Large intestine (tissue), 3 donors: ENCODE data around the gene MAD1L1. TPM values are rescaled to one million over a fixed set of nuclear protein-coding genes. Genes with fewer than 3 reads are reported as not detected.

ENCODE experiments used
- DNase-seq, 2 donors: peaks; one replicate each; pipeline versions ENCODE4 v3.0.0 to v3.0.0-alpha.2; 2013
- H3K27ac ChIP-seq: one replicate; pipeline ENCODE4 v1.5.1; 2013; ENCODE audit warnings: low read length
- H3K27me3 ChIP-seq: 2 replicates; pipeline ENCODE4 v1.6.1; 2013; ENCODE audit warnings: low read length; ENCODE audit not compliant: control insufficient read depth, insufficient read depth
- H3K36me3 ChIP-seq: 2 replicates; pipeline ENCODE4 v1.6.1; 2013; ENCODE audit warnings: low read length; ENCODE audit not compliant: control insufficient read depth, insufficient read depth
- H3K4me1 ChIP-seq: one replicate; pipeline ENCODE4 v1.6.1; 2013; ENCODE audit warnings: low read length; ENCODE audit not compliant: control insufficient read depth, insufficient read depth
- H3K4me3 ChIP-seq: one replicate; pipeline ENCODE4 v1.5.1; 2013; ENCODE audit warnings: low read length
- H3K9me3 ChIP-seq: one replicate; pipeline ENCODE4 v1.6.1; 2013; ENCODE audit warnings: mild to moderate bottlenecking, low read depth, low read length, moderate library complexity; ENCODE audit not compliant: control insufficient read depth
- WGBS: methylation state at CpG from one replicate; pipeline ENCODE4 v1.1.5; 2013; ENCODE audit warnings: low lambda C conversion rate; ENCODE audit not compliant: insufficient coverage; 5-methylcytosine and 5-hydroxymethylcytosine counted together
- polyA plus RNA-seq: library from polyadenylated mRNA; unstranded; fragments of 120-200 nt; gene quantifications from one replicate; pipeline ENCODE4 v1.2.1, GENCODE V29; 2013

The MAD1L1 gene
- polyA plus RNA-seq, 1 donor = 15.1 TPM

GRCh38 chr7:2195400-2196246 lies 37.1 kb downstream of the MAD1L1 start:
- no peak overlapping the region for H3K4me3 ChIP-seq
- H3K9me3 ChIP-seq = peaks cover 3% of the 10 kb centered on the region
- H3K27ac ChIP-seq = no peak overlapping the region
- H3K36me3 ChIP-seq = peaks cover 41% of the 10 kb centered on the region
- no peaks in the 10 kb centered on the region for H3K27me3 ChIP-seq
- no peaks in the 10 kb centered on the region for H3K4me1 ChIP-seq
- no peak for DNase-seq
- WGBS = no CpG with 5 or more reads among the region's 13 CpGs

GRCh38 chr7:2193575-2194305 lies 39.0 kb downstream of the MAD1L1 start:
- Histone ChIP-seq H3K9me3 (peaks cover 3% of the 10 kb centered on the region), H3K36me3 (peaks cover 24% of the 10 kb centered on the region), H3K27ac (no peak overlapping the region), H3K4me3 (no peak overlapping the region), H3K27me3 (no peaks in the 10 kb centered on the region), H3K4me1 (no peaks in the 10 kb centered on the region)
- DNase-seq = no peak
- WGBS = no CpG with 5 or more reads among the region's 19 CpGs

GRCh38 chr7:2192831-2193534 lies 39.8 kb downstream of the MAD1L1 start:
- no peak for DNase-seq
- H3K27me3 ChIP-seq = no peaks in the 10 kb centered on the region
- no peak overlapping the region for H3K27ac ChIP-seq
- no peaks in the 10 kb centered on the region for H3K4me1 ChIP-seq
- peaks cover 21% of the 10 kb centered on the region for H3K36me3 ChIP-seq
- H3K9me3 ChIP-seq = peaks cover 3% of the 10 kb centered on the region
- 100% methylated on average over 1 of the region's 18 CpGs for WGBS
- no peak overlapping the region for H3K4me3 ChIP-seq

- WGBS = 91% methylated on average over 4 of the region's 9 CpGs
- Histone ChIP-seq H3K36me3 (peaks cover 15% of the 10 kb centered on the region), H3K9me3 (no peaks in the 10 kb centered on the region), H3K4me3 (no peak overlapping the region), H3K4me1 (no peaks in the 10 kb centered on the region), H3K27ac (no peak overlapping the region), H3K27me3 (no peaks in the 10 kb centered on the region)
- DNase-seq = no peak
Observed at GRCh38 chr7:2191016-2191415, 41.7 kb downstream of the MAD1L1 start.

- Histone ChIP-seq H3K36me3 (peaks cover 10% of the 10 kb centered on the region), H3K27me3 (no peaks in the 10 kb centered on the region), H3K4me3 (no peak overlapping the region), H3K27ac (no peak overlapping the region), H3K4me1 (no peaks in the 10 kb centered on the region), H3K9me3 (no peaks in the 10 kb centered on the region)
- 93% methylated on average over 2 of the region's 10 CpGs for WGBS
- DNase-seq = no peak
Observed at GRCh38 chr7:2190531-2190930, 42.2 kb downstream of the MAD1L1 start.

- Histone ChIP-seq H3K9me3 (no peaks in the 10 kb centered on the region), H3K27me3 (no peaks in the 10 kb centered on the region), H3K36me3 (peaks cover 2% of the 10 kb centered on the region), H3K4me1 (no peaks in the 10 kb centered on the region), H3K4me3 (no peak overlapping the region), H3K27ac (no peak overlapping the region)
- DNase-seq = no peak
- WGBS = 95% methylated on average over 4 of the region's 4 CpGs
Observed at GRCh38 chr7:2186166-2186565, 46.6 kb downstream of the MAD1L1 start.

- 88% methylated on average over 1 of the region's 8 CpGs for WGBS
- Histone ChIP-seq H3K27me3 (no peaks in the 10 kb centered on the region), H3K27ac (no peak overlapping the region), H3K36me3 (no peaks in the 10 kb centered on the region), H3K4me3 (no peak overlapping the region), H3K4me1 (no peaks in the 10 kb centered on the region), H3K9me3 (no peaks in the 10 kb centered on the region)
- no peak for DNase-seq
Observed at GRCh38 chr7:2185715-2186114, 47.0 kb downstream of the MAD1L1 start.

GRCh38 chr7:2182461-2182860 lies 50.3 kb downstream of the MAD1L1 start:
- no peaks in the 10 kb centered on the region for H3K4me1 ChIP-seq
- H3K4me3 ChIP-seq = no peak overlapping the region
- H3K36me3 ChIP-seq = no peaks in the 10 kb centered on the region
- no peak for DNase-seq
- no peaks in the 10 kb centered on the region for H3K27me3 ChIP-seq
- no CpG with 5 or more reads among the region's 10 CpGs for WGBS
- H3K27ac ChIP-seq = no peak overlapping the region
- H3K9me3 ChIP-seq = no peaks in the 10 kb centered on the region

- 92% methylated on average over 3 of the region's 13 CpGs for WGBS
- no peaks in the 10 kb centered on the region for H3K9me3 ChIP-seq
- DNase-seq = no peak
- no peaks in the 10 kb centered on the region for H3K27me3 ChIP-seq
- no peak overlapping the region for H3K27ac ChIP-seq
- H3K4me3 ChIP-seq = no peak overlapping the region
- no peaks in the 10 kb centered on the region for H3K4me1 ChIP-seq
- H3K36me3 ChIP-seq = no peaks in the 10 kb centered on the region
Observed at GRCh38 chr7:2181077-2181854, 51.5 kb downstream of the MAD1L1 start.

- no peak overlapping the region for H3K4me3 ChIP-seq
- 100% methylated on average over 2 of the region's 8 CpGs for WGBS
- H3K36me3 ChIP-seq = no peaks in the 10 kb centered on the region
- DNase-seq = no peak
- no peaks in the 10 kb centered on the region for H3K27me3 ChIP-seq
- no peak overlapping the region for H3K27ac ChIP-seq
- no peaks in the 10 kb centered on the region for H3K4me1 ChIP-seq
- H3K9me3 ChIP-seq = no peaks in the 10 kb centered on the region
Observed at GRCh38 chr7:2180081-2180480, 52.7 kb downstream of the MAD1L1 start.
